AG10803 (cell line): Measurements from ENCODE around the gene DMRT3.
A peak's percentile ranks its signal among the peaks of the same experiment; 100 is the strongest.

ENCODE experiments used
- DNase-seq: peaks from one replicate; pipeline ENCODE4 v3.0.0; 2010; ENCODE audit warnings: low read depth
- H3K4me3 ChIP-seq: 2 replicates; pipeline ENCODE4 v1.5.1; 2011; ENCODE audit warnings: mild to moderate bottlenecking, low read length, control low read depth
- TF ChIP-seq, protein P1 (sequence below): conservative IDR thresholded peaks from 2 replicates; pipeline ENCODE4 v1.5.1; 2011; ENCODE audit warnings: mild to moderate bottlenecking, low read length, control low read depth, inconsistent platforms

DMRT3 gene

DNA sequence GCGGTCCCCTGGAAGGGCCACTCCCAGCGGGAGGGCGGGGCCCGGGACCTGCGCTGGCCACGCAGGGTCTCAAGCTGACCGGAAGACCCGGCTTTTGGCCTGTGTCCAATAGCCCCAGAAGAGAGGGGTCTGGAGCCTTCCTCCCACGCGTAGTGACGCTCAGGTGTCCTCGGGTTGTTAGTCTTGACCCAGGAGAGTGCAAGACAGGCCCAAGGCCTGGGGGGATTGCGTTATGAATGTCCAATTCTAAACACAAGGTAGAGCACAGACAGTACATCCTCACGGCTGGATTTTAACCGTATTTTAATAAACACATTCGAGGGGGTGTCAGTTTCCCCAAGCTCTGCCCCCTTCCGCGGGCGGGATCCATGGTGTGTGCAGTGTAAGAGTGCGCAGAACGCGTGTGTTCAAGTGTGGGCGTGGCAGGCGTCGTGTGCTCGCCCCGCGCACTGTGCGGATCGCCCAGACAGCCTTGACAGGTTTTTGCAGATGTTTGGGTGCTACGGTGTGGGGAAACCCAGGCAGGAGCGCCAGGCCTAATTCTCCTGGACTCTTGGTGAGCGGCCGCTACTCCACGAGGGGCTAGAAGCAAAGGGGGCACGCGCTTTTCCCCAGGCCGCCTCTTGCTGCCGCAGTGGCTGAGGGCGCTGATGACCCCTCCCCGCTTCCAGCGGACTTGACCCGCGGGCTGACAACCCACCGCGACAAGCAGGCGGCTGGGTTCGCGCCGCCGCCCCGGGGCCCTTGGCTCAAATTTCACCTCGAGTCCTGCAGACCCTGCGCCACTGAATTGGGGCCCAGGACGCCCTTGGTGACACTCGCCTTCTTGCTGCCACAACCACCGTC is 6.1 kb upstream of the DMRT3 start:
- no peak for DNase-seq
- H3K4me3 ChIP-seq: no peak overlapping the region
- TF ChIP-seq, protein P1, sequence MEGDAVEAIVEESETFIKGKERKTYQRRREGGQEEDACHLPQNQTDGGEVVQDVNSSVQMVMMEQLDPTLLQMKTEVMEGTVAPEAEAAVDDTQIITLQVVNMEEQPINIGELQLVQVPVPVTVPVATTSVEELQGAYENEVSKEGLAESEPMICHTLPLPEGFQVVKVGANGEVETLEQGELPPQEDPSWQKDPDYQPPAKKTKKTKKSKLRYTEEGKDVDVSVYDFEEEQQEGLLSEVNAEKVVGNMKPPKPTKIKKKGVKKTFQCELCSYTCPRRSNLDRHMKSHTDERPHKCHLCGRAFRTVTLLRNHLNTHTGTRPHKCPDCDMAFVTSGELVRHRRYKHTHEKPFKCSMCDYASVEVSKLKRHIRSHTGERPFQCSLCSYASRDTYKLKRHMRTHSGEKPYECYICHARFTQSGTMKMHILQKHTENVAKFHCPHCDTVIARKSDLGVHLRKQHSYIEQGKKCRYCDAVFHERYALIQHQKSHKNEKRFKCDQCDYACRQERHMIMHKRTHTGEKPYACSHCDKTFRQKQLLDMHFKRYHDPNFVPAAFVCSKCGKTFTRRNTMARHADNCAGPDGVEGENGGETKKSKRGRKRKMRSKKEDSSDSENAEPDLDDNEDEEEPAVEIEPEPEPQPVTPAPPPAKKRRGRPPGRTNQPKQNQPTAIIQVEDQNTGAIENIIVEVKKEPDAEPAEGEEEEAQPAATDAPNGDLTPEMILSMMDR: no peak

DNA sequence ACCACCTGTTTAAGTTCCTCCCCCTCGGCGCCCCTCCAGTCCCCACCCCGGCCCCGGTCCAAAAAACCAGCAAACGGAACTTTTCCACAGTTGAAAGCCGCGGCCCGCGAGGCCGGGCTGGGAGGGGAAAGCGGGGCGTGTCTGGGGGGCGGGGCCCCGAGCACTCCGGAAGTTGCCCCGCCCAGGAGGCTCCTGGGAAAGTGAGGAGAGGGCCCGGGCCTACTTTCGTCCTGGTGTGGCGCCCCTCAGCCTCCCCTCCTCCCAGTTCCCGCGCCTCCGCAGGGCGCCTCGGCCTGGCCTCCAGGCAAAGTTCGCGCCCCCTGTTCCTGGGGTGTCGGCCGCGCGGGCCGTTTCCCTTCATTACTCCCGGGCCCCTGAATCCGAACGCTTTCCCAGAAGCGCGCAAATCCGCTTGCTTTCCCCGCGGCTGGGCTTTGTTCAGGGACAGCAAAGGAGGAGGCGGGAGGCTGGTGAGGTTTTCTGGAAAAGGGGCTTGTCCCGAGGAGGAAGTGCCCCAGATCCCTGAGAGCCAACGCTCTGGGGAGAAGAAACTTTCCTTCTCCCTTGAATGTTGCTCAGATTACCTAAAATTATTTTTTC is 4.5 kb upstream of the DMRT3 start:
- no peak for DNase-seq
- TF ChIP-seq, protein P1: no peak
- peak overlapping the region; percentile 29 for H3K4me3 ChIP-seq

DNA sequence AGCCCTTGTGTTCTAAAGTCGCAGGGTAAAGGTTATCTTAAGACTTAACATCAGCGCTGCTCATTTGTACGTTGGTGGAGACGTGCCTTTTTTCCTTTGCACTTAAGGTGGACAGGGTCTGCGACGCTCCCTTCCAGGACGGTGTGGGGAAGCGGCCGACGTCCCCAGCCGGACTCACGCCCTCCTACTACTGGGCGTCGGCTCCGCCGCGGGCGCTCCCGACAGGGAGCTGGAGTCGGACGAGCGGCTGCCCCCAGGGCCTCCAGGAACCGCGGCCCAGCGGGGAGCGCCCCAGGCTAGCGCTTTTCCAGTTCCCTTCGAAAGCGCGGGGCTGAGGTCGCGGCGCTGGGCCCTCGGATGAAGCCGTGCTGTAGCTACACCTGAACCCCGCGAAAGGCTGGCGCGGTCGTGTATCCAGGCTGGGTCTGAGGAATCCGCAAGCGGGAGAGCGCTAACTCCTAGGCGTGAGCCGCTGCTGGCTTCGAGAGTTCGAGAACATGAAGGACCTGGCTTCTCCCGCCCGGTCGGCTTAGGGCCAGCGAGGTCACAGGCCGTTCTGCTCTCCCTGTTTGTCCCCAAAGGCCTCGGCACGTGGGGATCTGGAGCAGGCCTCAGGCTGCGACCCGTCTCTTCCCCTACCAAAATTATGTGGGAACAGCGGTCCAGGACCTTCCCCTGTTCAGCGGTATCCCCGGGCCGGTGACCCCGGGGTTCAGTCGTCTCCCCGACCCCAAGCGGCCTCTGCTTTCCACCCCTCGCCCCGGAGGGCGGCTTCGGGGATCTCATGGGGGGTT is 3.8 kb upstream of the DMRT3 start:
- no peak overlapping the region; the same call in 1 of the 2 replicates for H3K4me3 ChIP-seq
- no peak for DNase-seq
- TF ChIP-seq, protein P1: no peak

DNA sequence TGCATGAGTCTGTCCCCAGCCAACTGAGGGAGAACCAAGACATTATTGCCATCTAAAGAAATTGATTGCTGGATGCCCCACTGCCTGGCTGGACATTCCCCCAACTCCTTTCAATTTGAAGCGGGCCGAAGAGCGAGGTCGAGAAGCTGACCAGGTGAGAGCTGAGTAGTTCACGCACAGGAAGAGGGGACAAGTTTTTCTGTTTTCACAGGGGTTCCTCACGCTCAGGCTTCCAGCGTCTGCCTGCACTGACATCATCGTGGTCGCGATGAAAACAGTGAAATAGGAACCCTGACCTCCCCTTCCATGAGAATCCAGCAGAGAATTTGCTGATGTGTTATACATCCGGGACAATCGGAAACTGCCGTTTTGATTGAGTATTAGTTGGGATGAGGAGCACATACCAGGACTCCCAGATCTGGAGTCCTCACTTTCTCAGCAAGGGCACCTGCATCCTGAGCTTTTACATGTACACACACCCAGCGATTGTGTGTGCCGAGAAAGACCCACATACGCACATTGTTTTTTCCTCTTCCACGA is 3.1 kb upstream of the DMRT3 start:
- no peak for DNase-seq
- H3K4me3 ChIP-seq: no peak overlapping the region
- TF ChIP-seq, protein P1: no peak

DNA sequence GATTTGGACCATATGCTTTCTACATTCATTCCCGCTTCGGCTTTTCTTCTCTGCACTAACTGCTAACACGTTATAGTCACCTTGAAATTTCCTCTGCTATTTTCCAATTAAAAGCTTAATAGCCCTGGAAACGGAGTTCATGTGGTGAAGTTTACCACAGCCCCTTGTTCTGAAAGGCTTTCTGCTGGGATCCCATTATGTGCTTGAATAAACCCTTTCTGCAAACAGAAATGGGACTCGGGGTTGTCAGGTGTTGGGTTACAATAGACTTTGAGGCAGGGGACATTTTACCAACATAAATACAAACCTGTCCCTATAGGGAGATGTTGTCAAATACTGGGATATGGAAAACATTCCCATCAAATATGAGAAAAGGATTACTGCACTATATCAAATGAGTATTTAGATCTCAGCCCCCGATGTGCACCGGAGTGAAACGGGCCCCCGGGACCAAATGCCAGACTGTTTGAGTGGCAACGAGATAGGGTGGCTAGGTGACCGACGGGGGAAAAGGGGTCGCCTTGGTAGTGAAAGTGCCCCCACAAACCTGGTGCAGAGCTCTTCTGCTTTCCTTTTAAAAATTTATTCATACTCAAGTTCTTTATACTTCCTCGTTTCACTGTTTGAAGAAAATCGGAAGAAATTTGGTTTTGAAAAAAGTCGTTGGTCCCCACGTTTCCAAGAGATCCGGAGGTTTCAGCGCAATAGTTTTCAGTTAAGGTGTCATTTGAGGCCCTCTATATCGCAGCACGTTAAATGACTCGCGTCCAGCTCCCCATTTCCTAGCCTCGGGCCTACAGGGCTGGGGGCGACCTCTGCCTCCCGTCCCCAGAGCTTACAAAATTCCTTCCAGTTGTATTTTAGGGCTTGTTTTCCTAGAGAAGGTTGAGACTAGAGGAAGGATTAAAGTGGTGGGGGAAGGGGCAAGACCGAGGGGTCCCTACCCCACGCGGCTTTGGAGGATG is 2.1 kb upstream of the DMRT3 start:
- TF ChIP-seq, protein P1: no peak
- DNase-seq: no peak

DNA sequence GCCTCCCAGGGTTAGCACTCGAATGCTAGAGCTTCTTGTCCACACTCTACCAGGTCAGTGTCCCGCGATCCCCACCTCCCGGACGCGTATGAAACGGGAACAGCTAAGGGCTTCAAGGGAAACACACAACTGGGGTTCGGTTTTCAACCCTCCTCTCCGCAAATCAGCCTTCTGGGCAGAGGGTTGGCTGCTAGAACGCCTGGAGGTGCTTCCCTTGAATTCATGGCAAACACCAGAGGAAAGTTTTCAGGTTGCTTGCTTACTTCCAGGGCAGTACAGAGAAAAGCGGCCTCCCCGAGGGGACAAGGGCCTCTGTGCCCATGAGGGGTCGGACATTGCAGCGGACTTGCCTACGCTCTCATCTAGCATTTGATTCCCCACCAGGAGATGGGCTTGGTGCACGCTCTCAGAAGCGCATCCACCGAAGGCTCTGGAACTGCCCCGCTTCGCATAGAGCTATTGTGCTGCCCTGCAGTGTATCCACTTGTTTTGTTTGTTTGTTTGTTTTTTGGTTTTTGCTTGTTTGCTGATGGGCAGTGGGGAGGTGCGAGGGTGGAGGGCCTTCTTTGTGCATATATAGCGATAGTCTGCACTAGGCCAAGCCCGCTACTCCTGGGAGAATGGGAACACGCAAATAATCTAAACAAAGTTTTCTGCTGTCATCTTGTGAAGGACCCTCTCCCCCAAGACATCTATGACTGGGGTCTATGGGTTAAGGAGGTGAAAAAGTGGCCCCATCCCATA is 1.3 kb upstream of the DMRT3 start:
- TF ChIP-seq, protein P1: no peak
- DNase-seq: no peak

More for the DNA sequence above, 2.1 kb upstream of the DMRT3 start:
- H3K4me3 ChIP-seq: no peak overlapping the region

More for the DNA sequence above, 1.3 kb upstream of the DMRT3 start:
- no peak overlapping the region for H3K4me3 ChIP-seq
